HG02852 (cell line): ENCODE results near the gene OPN4.

ENCODE experiments used
- ATAC-seq: cut with Tn5 transposase; IDR thresholded peaks from one replicate; pipeline ENCODE4 v1.9.1; 2021; ENCODE audit warnings: mild to moderate bottlenecking, moderate library complexity; ENCODE audit not compliant: unreplicated experiment

The OPN4 gene

DNA sequence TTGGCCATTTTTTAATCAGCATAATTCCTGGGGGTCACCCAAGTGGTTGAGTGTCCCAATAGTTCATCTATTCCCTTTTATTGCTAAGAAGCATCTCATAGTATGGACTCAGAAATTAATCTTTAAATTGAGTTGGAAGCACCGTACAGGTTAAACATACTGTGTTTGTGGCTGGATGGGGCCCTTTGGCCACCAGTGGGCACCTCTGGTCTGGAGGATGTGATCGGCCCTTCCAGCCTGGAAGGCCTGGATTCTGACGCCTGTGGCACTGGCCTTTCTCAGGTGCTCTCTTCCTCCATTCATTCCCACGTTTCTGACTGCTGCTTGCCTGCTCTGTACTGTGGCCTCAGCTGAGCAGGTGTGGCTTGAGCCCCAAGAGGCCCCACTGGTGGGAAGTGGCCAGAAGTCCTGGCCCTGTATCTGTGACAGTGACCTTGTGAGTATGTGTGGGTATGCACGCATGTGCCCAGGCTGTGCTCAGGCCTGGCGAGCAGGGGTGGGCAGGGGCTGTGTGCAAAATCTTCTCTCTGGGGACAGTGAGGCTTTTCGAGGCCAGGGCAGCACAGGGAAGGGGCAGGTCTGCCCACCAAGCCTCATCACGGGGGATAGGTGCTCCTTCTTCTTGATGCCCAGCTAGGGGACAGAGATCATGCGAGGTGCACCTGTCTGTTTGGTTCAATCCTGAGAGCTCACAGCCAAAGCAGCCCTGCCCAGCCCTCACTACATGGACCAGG lies 44.0 kb downstream of the OPN4 start:
- no peak for ATAC-seq

- no peak for ATAC-seq
These were observed 44.8 kb downstream of the OPN4 start for GRCh38 chr10:86699125-86699524.

DNA sequence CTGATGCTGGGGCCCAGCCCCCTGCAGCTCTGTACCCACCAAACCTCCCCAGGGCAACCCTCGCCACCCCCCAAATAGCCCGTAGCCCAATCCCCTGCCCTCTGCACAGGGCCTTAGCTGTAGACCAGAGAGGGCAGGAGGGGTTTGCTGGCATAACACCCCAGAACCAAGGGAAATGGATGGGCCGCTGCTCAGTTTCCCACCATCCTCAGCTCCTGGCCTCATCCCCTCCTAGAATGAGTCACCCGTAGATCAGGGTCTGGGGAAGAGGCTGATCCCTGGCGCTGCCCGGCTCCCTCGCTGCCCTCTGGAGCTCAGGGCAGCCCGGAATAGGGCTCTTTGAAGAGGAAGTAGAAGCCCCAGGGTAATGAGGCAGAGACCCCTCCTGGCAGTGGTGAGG lies 45.2 kb downstream of the OPN4 start:
- ATAC-seq = no peak

DNA sequence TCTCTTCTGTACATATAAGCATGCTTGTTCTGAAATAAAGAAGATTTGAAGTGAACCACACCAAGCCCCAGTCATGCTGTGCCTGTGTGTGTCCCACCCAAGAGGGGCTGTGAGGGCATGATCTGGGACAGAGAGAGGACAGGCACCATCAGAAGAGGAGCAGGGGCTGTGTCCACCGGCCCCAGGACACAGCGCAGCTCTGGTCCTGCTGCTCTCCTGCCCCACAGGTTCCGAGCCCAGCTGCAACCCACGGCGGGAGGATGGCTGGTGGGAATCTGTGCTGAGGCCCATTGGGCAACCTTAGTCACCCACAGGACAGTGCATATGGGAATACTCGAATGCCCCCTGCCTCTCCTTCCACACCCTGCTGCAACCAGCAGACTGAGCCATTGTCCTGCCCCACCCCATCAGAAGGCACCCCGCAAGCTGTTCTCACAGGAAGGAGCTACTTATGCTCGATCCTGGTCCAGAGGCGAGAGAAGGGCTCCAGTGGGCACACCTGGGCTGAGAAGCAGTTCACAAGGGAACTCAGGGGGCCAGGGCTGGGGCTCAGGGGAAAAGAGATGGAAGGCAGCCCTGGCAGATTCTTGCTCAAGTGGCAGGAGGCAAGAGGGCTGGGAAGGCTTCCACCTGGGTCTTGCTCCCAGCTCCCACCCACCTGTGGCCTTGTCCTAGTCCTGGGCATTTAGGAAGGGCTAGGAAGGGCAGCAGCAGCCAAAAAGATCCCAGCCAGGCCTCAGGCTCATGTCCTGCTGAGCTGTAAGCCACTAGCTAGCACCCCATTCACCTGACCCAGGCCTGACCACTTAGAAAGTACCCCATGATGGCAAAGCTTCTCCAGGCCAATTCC lies 45.9 kb downstream of the OPN4 start:
- ATAC-seq = no peak

GRCh38 chr10:86700851-86701617 lies 46.7 kb downstream of the OPN4 start:
- no peak for ATAC-seq

DNA sequence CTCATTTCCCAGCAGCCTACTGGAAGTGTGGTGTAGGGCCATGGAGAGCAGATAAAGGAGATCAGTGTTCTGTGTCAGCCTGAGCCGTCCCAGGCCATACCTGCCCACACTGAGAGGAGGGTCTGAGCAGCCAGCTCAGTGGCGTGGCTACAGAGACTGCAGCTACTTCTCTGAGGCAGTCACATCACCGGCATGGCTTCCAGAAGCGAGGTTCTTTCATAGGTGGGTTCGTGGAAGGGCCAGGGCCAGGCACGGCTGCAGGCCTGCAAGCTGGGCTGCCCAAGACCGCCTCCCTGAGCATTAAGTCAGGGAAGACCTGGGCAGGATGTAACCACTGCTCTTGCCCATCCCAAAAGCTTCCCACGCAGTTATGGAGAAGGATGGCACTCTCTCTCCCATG lies 48.8 kb downstream of the OPN4 start:
- ATAC-seq = no peak

DNA sequence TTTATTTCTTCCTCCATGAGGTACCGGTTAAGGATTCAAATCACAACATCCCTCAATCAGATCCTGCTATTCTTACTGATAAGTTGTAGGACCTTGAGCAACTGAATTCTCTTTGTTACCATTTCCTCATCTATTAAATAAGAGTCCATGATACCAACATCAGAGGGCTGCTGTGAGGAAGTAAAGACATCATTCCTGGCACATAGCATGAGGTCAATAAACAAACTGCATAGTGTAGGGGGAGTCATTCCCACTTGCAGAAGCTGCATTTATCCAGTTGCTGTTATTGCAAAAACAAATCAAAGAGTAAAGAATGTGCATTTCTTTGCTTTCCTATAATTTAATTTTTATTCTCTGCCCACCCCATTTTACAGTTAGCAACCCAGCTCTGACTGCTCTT lies 50.8 kb downstream of the OPN4 start:
- ATAC-seq = no peak

DNA sequence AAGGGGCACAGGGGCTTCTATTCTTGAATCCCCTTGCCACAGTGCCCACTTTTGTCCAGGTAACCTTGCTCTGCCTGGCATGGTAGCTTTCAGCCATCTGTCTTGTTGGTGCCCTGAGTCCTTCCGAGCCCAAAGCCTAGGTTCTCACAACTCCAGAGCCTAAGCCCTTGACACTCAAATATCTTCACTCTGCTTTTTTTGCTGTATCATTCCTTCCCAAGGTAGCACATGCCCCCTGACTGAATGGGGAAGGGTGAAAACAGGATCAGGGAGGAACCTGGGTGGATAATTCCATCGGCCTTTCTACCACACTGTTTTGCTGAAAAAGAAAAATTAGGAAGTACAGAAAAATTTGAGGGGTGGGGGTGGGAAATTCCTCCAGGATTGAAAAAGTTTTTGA lies 51.6 kb downstream of the OPN4 start:
- ATAC-seq = no peak

- no peak for ATAC-seq
These were observed 52.1 kb downstream of the OPN4 start for GRCh38 chr10:86706401-86706841.

DNA sequence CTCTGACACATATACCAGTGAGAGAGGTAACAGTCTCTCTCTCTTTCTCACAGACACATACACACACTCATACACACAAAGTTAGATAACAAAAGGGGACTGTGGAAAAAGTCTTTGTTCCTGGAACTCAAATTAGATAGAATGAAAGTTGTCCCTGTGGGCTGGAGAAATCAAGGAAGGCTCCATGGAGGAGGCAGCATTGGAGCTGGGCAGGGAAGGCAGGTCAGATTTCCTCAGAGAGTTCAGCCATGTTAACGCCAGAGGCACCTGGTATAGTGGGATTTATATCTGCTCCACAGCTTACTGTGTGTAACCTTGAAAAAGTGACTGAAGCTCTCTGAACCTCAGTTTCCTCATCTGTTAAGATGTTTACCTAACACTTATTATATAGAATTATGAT lies 52.6 kb downstream of the OPN4 start:
- no peak for ATAC-seq

DNA sequence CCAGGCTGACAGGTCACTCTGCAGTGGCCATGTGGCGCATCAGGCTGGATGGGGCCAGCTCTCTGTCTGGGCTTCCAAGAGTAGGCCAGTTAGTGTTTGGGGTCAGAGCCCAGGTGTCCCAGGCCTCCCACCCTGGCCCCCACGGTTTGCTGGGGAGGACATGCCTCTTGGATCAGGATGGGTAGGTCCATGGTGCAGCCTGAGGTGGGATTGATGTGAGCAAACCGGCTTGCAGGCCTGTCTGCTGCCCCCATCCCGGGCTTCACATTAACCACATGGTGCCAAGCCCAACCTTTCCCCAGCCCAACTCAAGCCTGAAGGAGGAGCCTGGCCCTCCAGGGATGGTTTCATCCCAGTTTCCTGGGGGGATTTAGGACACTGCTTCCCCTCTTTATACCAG lies 53.2 kb downstream of the OPN4 start:
- ATAC-seq = no peak

- ATAC-seq = no peak
These were observed 53.9 kb downstream of the OPN4 start for GRCh38 chr10:86708068-86708782.

DNA sequence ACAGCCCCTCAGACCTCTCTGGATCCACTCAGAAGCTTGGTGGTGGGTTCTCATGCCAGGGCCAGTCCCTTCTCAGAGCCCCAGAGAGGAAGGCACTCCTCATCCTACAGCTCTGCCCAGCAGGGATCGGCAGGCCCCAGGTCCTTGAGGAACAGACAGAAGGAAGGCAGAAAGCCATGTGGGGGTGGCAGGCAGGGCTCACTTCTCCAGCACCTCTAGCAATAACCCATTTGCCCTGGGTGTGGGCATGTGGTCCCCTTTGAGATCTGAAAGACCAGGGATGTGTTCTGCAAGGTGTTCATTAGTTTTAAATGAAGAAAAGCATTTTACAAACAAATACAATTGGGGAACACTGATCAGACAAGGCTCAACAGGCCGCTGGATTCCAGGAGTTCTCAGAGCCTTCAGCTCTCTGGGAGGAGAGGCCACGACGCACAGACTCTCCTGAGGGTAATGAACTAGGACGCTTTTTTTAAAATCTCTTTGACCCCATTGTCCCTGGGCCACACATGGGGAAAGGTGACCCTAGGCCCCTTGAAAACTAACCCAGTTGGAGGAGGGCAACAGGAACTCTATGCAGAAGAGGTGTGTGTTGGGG lies 54.5 kb downstream of the OPN4 start:
- ATAC-seq = no peak

DNA sequence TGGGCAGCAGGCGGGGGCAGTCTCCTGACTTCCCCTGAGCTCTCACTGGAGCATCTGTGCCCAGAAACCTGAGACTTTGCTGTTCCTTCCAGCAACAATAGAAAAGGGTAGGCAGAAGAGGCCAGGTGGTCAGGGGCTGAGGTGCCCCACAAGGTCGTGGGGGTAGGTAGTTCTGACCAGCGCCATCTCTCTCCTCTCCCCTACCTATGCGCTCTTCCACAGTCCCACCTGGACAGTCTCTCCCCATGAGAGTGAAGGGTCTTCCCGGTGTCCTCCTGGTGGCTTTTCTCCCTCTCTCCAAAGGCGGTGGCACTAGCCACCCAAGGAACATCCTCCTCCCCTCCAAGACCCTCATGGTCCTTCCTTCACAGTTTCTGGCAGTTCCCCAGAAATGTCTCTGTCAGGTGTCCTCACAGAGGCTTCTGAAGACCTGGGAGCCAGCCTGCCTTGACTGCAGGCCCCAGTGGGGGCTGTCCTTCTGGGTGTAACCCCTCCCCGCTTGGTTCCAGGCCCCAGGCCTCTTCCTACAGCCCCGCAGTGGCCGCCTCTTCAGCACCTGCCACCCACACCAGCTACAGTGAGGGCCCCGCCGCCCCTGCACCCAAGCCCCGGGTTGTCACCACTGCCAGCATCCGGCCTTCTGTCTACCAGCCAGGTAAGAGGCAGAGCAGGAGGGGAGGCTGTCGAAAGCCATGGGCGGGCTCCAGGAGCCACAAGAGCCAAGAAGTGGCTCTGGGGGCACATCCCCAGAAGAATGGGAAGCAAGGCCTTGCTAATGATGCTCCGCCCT lies 55.2 kb downstream of the OPN4 start:
- no peak for ATAC-seq

- peak; percentile 87 for ATAC-seq
These were observed 56.7 kb downstream of the OPN4 start for GRCh38 chr10:86710987-86711512.

GRCh38 chr10:86711513-86712316 lies 57.4 kb downstream of the OPN4 start:
- peak; percentile 48 for ATAC-seq

GRCh38 chr10:86712317-86712707 lies 58.0 kb downstream of the OPN4 start:
- peak; percentile 26 for ATAC-seq

DNA sequence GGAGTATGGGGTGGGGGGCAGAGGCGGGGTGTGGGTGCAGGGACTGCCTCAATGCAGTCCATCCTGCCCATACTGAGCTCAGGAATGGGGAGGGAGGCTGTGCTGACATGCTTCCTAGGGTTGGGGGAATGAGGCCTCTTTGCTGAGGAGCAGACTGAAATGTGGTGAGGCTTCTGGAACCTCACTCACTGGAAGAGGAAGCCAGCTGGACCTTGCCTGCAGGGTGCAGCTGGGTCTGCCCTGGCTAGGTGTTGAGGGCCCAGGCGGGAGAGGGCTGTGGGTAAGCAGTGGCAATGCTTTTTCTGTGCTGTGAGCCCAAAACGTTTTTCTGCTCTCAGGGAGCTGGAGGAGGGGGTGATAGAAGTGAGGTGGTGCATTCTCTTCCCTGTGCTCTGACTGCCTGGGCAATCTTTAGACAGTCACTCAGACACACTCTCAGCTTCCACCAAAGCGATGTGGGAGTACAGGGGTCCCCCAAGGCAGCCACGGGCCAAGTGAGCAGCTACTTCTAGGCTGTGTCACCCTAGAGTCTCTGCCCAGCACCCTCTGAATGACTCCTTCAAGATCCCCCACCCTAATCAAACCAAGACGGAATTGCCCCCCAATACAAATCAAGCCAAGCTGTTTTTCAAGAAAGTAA lies 60.9 kb downstream of the OPN4 start:
- no peak for ATAC-seq
